SK-N-SH (cell line): ENCODE measurements around the gene HMGCS1. TPM values are rescaled to one million over a fixed set of nuclear protein-coding genes. Genes with fewer than 3 reads are reported as not detected.

Source experiments
- CTCF ChIA-PET: fragments of 300-600, 350-600 bp; formaldehyde crosslinking; extraction: SDS; loops from one replicate; lab custom pipeline; 2021; lab: Yijun Ruan, JAX
- POLR2A ChIA-PET: fragments of 350-600 bp; sonication (Branson Sonifier 250); formaldehyde crosslinking; extraction: SDS; loops from one replicate; lab custom pipeline; 2020; ENCODE audit warnings: antibody characterized with exemption, inconsistent platforms; lab: Yijun Ruan, JAX
- DNase-seq: peaks from one replicate; pipeline ENCODE4 v3.0.0; 2012
- H2AFZ ChIP-seq: fragments of 200-600 bp; sonication (generic); 2 replicates; pipeline ENCODE4 v1.8.1; 2016; ENCODE audit warnings: antibody characterized with exemption, mild to moderate bottlenecking, low read depth
- H3F3A ChIP-seq: fragments of 200-600 bp; sonication (generic); replicated peaks from 2 replicates; pipeline ENCODE3; 2016; ENCODE audit warnings: antibody characterized with exemption, mild to moderate bottlenecking; ENCODE audit not compliant: insufficient read depth
- H3K27ac ChIP-seq, 2 experiments: fragments of 200-500 bp in 1 of 2; fragments of 200-600 bp in 1 of 2; sonication (Bioruptor generic) in 1 of 2; sonication (generic), shearing (Covaris generic) in 1 of 2; 2 replicates each; pipeline versions ENCODE4 v1.5.1 to v1.6.1; 2014 to 2016; ENCODE audit warnings: low read depth in 2 of 2, inconsistent platforms in 1 of 2, low read length in 1 of 2, mild to moderate bottlenecking in 1 of 2, mixed read lengths in 1 of 2
- H3K27me3 ChIP-seq: fragments of 200-600 bp; sonication (generic), shearing (Covaris generic); 2 replicates; pipeline ENCODE4 v1.6.1; 2016; ENCODE audit warnings: mixed run types; ENCODE audit not compliant: insufficient read depth
- H3K36me3 ChIP-seq, 2 experiments: fragments of 200-500 bp in 1 of 2; fragments of 200-600 bp in 1 of 2; sonication (Bioruptor generic) in 1 of 2; sonication (generic) in 1 of 2; replicated peaks in 1 of 2; 2 replicates each; pipeline versions ENCODE3 to v1.5.1; 2014 to 2016; ENCODE audit warnings: low read length in 1 of 2, mild to moderate bottlenecking in 1 of 2; ENCODE audit not compliant: insufficient read depth in 2 of 2, control insufficient read depth in 1 of 2
- H3K4me1 ChIP-seq, 2 experiments: fragments of 200-500 bp in 1 of 2; fragments of 200-600 bp in 1 of 2; sonication (Bioruptor generic) in 1 of 2; sonication (generic), shearing (Covaris generic) in 1 of 2; 2 replicates each; pipeline versions ENCODE4 v1.5.1 to v1.6.1; 2014 to 2016; ENCODE audit warnings: low read depth in 1 of 2, low read length in 1 of 2, mixed run types in 1 of 2; ENCODE audit not compliant: insufficient read depth in 2 of 2, control insufficient read depth in 1 of 2
- H3K4me2 ChIP-seq: fragments of 200-600 bp; sonication (generic), shearing (Covaris generic); 2 replicates; pipeline ENCODE4 v1.6.1; 2017; ENCODE audit warnings: mixed run types
- H3K4me3 ChIP-seq, 2 experiments: fragments of 200-500 bp in 1 of 2; fragments of 200-600 bp in 1 of 2; sonication (Bioruptor generic) in 1 of 2; sonication (generic), shearing (Covaris generic) in 1 of 2; 2 replicates each; pipeline versions ENCODE4 v1.5.1 to v1.8.1; 2014 to 2016; ENCODE audit warnings: low read depth in 2 of 2, inconsistent platforms in 1 of 2, low read length in 1 of 2, mild to moderate bottlenecking in 1 of 2, mixed read lengths in 1 of 2, moderate library complexity in 1 of 2
- H3K79me2 ChIP-seq: fragments of 200-600 bp; sonication (generic); 2 replicates; pipeline ENCODE4 v1.8.1; 2017; ENCODE audit warnings: mild to moderate bottlenecking; ENCODE audit not compliant: insufficient read depth
- H3K9ac ChIP-seq: fragments of 200-600 bp; sonication (generic); 2 replicates; pipeline ENCODE4 v1.6.1; 2017; ENCODE audit warnings: mixed run types
- H3K9me2 ChIP-seq: fragments of 200-600 bp; sonication (generic); 2 replicates; pipeline ENCODE4 v1.6.1; 2017; ENCODE audit warnings: mixed run types
- H3K9me3 ChIP-seq: fragments of 200-600 bp; sonication (generic); 2 replicates; pipeline ENCODE4 v1.6.1; 2017; ENCODE audit warnings: mixed run types, mild to moderate bottlenecking, moderate library complexity
- H4K20me1 ChIP-seq: fragments of 200-600 bp; sonication (generic); 2 replicates; pipeline ENCODE4 v1.6.1; 2017; ENCODE audit warnings: mild to moderate bottlenecking, mixed run types; ENCODE audit not compliant: insufficient read depth
- EP300 ChIP-seq, 2 experiments: IDR thresholded peaks; 2 replicates each; pipeline versions ENCODE4 v1.4.0 to v1.6.1; 2012; ENCODE audit warnings: borderline replicate concordance in 1 of 2, low read depth in 1 of 2, low read length in 1 of 2
- EZH2phosphoT487 ChIP-seq: fragments of 200-600 bp; sonication (generic); IDR thresholded peaks from 2 replicates; pipeline ENCODE4 v1.6.1; 2017; ENCODE audit warnings: low read depth, mixed run types, mild to moderate bottlenecking, antibody characterized with exemption, moderate library complexity, borderline replicate concordance
- FOXJ3 ChIP-seq: sonication (generic); formaldehyde crosslinking; IDR thresholded peaks from 2 replicates; pipeline ENCODE4 v1.5.1; 2020; ENCODE audit warnings: mild to moderate bottlenecking, missing genetic modification reagents
- IRF3 ChIP-seq: fragments of 150-350 bp; IDR thresholded peaks from 2 replicates; pipeline ENCODE4 v1.6.1; 2016; ENCODE audit warnings: mild to moderate bottlenecking, low read depth, low read length
- NFIC ChIP-seq: IDR thresholded peaks from 2 replicates; pipeline ENCODE4 v1.4.0; 2012; ENCODE audit warnings: borderline replicate concordance
- PBX3 ChIP-seq: IDR thresholded peaks from 2 replicates; pipeline ENCODE4; 2012
- REST ChIP-seq: IDR thresholded peaks from 2 replicates; pipeline ENCODE4 v1.6.1; 2012; ENCODE audit warnings: mild to moderate bottlenecking, low read depth, low read length, moderate library complexity
- SMC3 ChIP-seq: IDR thresholded peaks from 2 replicates; pipeline ENCODE4 v1.6.1; 2012; ENCODE audit warnings: low read depth, low read length, improper control_type of control experiment
- TAF1 ChIP-seq: IDR thresholded peaks from 2 replicates; pipeline ENCODE4 v1.6.1; 2012; ENCODE audit warnings: low read depth, mild to moderate bottlenecking, low read length, moderate library complexity, borderline replicate concordance
- TCF12 ChIP-seq: IDR thresholded peaks from 2 replicates; pipeline ENCODE4 v1.4.0; 2012
- TEAD4 ChIP-seq: IDR thresholded peaks from 2 replicates; pipeline ENCODE4 v1.4.0; 2012; ENCODE audit warnings: mild to moderate bottlenecking, borderline replicate concordance; ENCODE audit not compliant: insufficient read depth
- WGBS: methylation state at CpG from one replicate; pipeline ENCODE4 v1.1.6; 2017; ENCODE audit warnings: low lambda C conversion rate; 5-methylcytosine and 5-hydroxymethylcytosine counted together
- polyA plus RNA-seq, 3 experiments: library from polyadenylated mRNA; depleted of rRNA; stranded (reverse); fragments of >200 nt; gene quantifications; 2 replicates each; pipeline ENCODE4 v1.2.3, GENCODE V29; 2012

HMGCS1 gene
- polyA plus RNA-seq, 1 of the 3 experiments (the other 2 are of a cell fraction) = 8.2 TPM

DNA sequence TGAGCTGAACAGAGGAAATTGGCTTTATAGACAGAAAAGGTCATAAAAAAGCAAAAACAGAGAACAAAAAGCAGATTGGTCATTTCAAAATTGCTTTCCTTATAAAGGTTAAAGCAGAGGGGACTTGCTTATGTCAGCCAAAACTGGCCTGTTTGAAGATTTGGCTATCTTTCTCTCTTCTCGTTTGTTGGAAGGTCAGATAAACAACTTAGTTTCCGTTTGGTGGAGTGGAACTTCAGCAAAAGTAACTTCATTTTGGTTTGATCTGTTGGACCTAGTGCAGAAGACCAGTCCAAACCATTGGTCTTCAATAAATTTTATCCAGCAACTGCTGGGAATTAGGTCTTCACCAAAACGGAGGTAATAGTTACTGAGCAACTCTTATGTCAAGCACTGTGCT is 45.1 kb upstream of the HMGCS1 start:
- Histone ChIP-seq H3K4me2 (no peak overlapping the region), H3K4me1 (no peaks in the 10 kb centered on the region), H3K36me3 (no peaks in the 10 kb centered on the region), H3K27ac (no peak overlapping the region), H3K4me3 (no peak overlapping the region), H3K9me3 (0 out of 2 replicates have a peak, but pooled peaks cover 4% of the 10 kb centered on the region), H3K79me2 (no peaks in the 10 kb centered on the region), H3K27me3 (no peaks in the 10 kb centered on the region), H2AFZ (no peak overlapping the region), H4K20me1 (no peaks in the 10 kb centered on the region), H3K9ac (no peak overlapping the region), H3F3A (no peaks in the 10 kb centered on the region), H3K9me2 (no peaks in the 10 kb centered on the region)
- TF ChIP-seq TAF1 (no peak), TEAD4 (no peak), EP300 (IDR thresholded peaks at IDR 0.05; ENCODE audit: borderline replicate concordance in 1 of 2, low read depth in 1 of 2, low read length in 1 of 2) (no peak), PBX3 (no peak), REST (no peak), TCF12 (no peak)
- CTCF ChIA-PET = interaction anchor here (1.3 kb wide), 1 partner anchor 13 kb away, joined by 3 read pairs; no protein-coding TSS in a partner anchor
- POLR2A ChIA-PET = no interaction called here
- 7% methylated on average over 3 of the region's 3 CpGs for WGBS
- DNase-seq = no peak

GRCh38 chr5:43357878-43358281 is 44.7 kb upstream of the HMGCS1 start:
- no peak overlapping the region for H3K9ac ChIP-seq
- CTCF ChIA-PET = interaction anchor here (1.3 kb wide), 1 partner anchor 13 kb away, joined by 3 read pairs; no protein-coding TSS in a partner anchor

More at GRCh38 chr5:43357878-43358281, 44.7 kb upstream of the HMGCS1 start:
- no peak for TF ChIP-seq EP300 (IDR thresholded peaks at IDR 0.05; ENCODE audit: borderline replicate concordance in 1 of 2, low read depth in 1 of 2, low read length in 1 of 2)
- TF ChIP-seq IRF3 = no peak
- TF ChIP-seq REST = no peak
- no peak for TF ChIP-seq EZH2phosphoT487
- no peak for TF ChIP-seq SMC3
- no peak for TF ChIP-seq TEAD4
- TF ChIP-seq FOXJ3 (CRISPR knock-in tag) = no peak
- no peak for TF ChIP-seq NFIC
- H3K9me3 ChIP-seq = 0 out of 2 replicates have a peak, but pooled peaks cover 4% of the 10 kb centered on the region
- no peaks in the 10 kb centered on the region for H3F3A ChIP-seq
- H3K4me3 ChIP-seq = no peak overlapping the region
- WGBS = 9% methylated on average over 3 of the region's 3 CpGs
- H3K4me2 ChIP-seq = no peak overlapping the region
- no peak overlapping the region for H2AFZ ChIP-seq
- no peak for DNase-seq
- no peaks in the 10 kb centered on the region for H3K9me2 ChIP-seq
- H3K27me3 ChIP-seq = no peaks in the 10 kb centered on the region
- no peaks in the 10 kb centered on the region for H3K79me2 ChIP-seq
- POLR2A ChIA-PET = no interaction called here
- H3K27ac ChIP-seq = no peak overlapping the region
- no peaks in the 10 kb centered on the region for H4K20me1 ChIP-seq
- no peaks in the 10 kb centered on the region for H3K36me3 ChIP-seq
- no peaks in the 10 kb centered on the region for H3K4me1 ChIP-seq
